AG04450 (cell line): ENCODE results near the gene CABLES1. TPM values are rescaled to one million over a fixed set of nuclear protein-coding genes. Genes with fewer than 3 reads are reported as not detected.
"Not testable (repeated sequence)": the region's sequence is repeated elsewhere in the genome, so short reads cannot be mapped to it uniquely, and the experiment has no call there.

ENCODE experiments used
- CTCF ChIA-PET: fragments of 300-600, 350-600 bp; formaldehyde crosslinking; extraction: SDS; loops from one replicate; lab custom pipeline; 2022; ENCODE audit warnings: antibody characterized with exemption, inconsistent platforms; lab: Charles Lee
- POLR2A ChIA-PET: fragments of 350-600 bp; formaldehyde crosslinking; extraction: SDS; loops from one replicate; lab custom pipeline; 2021; ENCODE audit warnings: antibody characterized with exemption, inconsistent platforms; lab: Yijun Ruan, JAX
- DNase-seq: peaks from one replicate; pipeline ENCODE4 v3.0.0-alpha.2; 2011; ENCODE audit warnings: low read depth, low spot score
- H3K27ac ChIP-seq: one replicate; pipeline ENCODE4 v1.5.1; 2012; ENCODE audit warnings: low read depth, low read length, control low read depth
- H3K27me3 ChIP-seq: one replicate; pipeline ENCODE4 v1.6.0; 2012; ENCODE audit warnings: low read length; ENCODE audit not compliant: control insufficient read depth, insufficient read depth
- H3K4me3 ChIP-seq: 2 replicates; pipeline ENCODE4 v1.5.1; 2011; ENCODE audit warnings: mild to moderate bottlenecking, low read depth, low read length, control low read depth
- H3K9me3 ChIP-seq: 2 replicates; pipeline ENCODE4 v1.5.1; 2012; ENCODE audit warnings: low read length; ENCODE audit not compliant: control insufficient read depth, insufficient read depth
- CTCF ChIP-seq: IDR thresholded peaks from 2 replicates; pipeline ENCODE4 v1.5.1; 2011; ENCODE audit warnings: low read depth, low read length, control low read depth, inconsistent platforms
- polyA plus RNA-seq: library from polyadenylated mRNA; depleted of rRNA; stranded (reverse); fragments of >200 nt; gene quantifications from 2 replicates; pipeline ENCODE4 v1.2.3, GENCODE V29; 2011

CABLES1 gene
- polyA plus RNA-seq, 1 experiment, result 29.6 TPM

GRCh38 chr18:23105581-23106219 lies 29.6 kb upstream of the CABLES1 start:
- H3K27ac ChIP-seq, result no peak overlapping the region
- DNase-seq, result no peak
- H3K9me3 ChIP-seq, result peaks cover 3% of the 10 kb centered on the region; the same call in 1 of the 2 replicates
- no peak overlapping the region for H3K4me3 ChIP-seq
- CTCF ChIA-PET, result interaction anchor here (2.2 kb wide), 1 partner anchor 26 kb away, joined by 7 read pairs; no protein-coding TSS in a partner anchor
- no peaks in the 10 kb centered on the region for H3K27me3 ChIP-seq
- POLR2A ChIA-PET, result interaction anchor here (0.6 to 1.6 kb wide), 2 partner anchors 10 to 82 kb away, joined by 8 to 11 read pairs; no protein-coding TSS in a partner anchor
- no peak for TF ChIP-seq CTCF

GRCh38 chr18:23106575-23106974 lies 28.7 kb upstream of the CABLES1 start:
- CTCF ChIA-PET, result interaction anchor here (2.2 kb wide), 1 partner anchor 25 kb away, joined by 7 read pairs; no protein-coding TSS in a partner anchor
- Histone ChIP-seq H3K9me3 (peaks cover 3% of the 10 kb centered on the region; the same call in 1 of the 2 replicates), H3K4me3 (no peak overlapping the region), H3K27ac (peak overlapping the region; percentile 12), H3K27me3 (no peaks in the 10 kb centered on the region)
- DNase-seq, result peak; percentile 63
- POLR2A ChIA-PET, result interaction anchor here (0.6 to 1.6 kb wide), 2 partner anchors 9 to 83 kb away, joined by 8 to 11 read pairs; no protein-coding TSS in a partner anchor
- TF ChIP-seq CTCF, result no peak

- no peak for DNase-seq
- Histone ChIP-seq H3K27me3 (no peaks in the 10 kb centered on the region), H3K4me3 (no peak overlapping the region), H3K27ac (peak overlapping the region; percentile 12), H3K9me3 (peaks cover 10% of the 10 kb centered on the region)
- ChIA-PET CTCF (interaction anchor here (1.7 to 2.2 kb wide), 2 partner anchors 24 kb away, joined by 5 to 7 read pairs; no protein-coding TSS in a partner anchor), POLR2A (interaction anchor here (0.6 kb wide), 2 partner anchors 29 to 345 kb away, joined by 4 to 6 read pairs; partner anchors contain the start of gene RIOK3)
- no peak for TF ChIP-seq CTCF
These were observed 27.6 kb upstream of the CABLES1 start for GRCh38 chr18:23107718-23108117.

- CTCF ChIA-PET, result interaction anchor here (0.6 to 1.7 kb wide), 2 partner anchors 23 to 277 kb away, joined by 3 to 5 read pairs; no protein-coding TSS in a partner anchor
- Histone ChIP-seq H3K27ac (no peak overlapping the region), H3K4me3 (no peak overlapping the region), H3K9me3 (peaks cover 10% of the 10 kb centered on the region), H3K27me3 (no peaks in the 10 kb centered on the region)
- DNase-seq, result no peak
- TF ChIP-seq CTCF, result no peak
- POLR2A ChIA-PET, result no interaction called here
These were observed 26.8 kb upstream of the CABLES1 start for GRCh38 chr18:23108496-23108895.

- CTCF ChIA-PET, result interaction anchor here (0.6 to 1.7 kb wide), 2 partner anchors 22 to 277 kb away, joined by 3 to 5 read pairs; no protein-coding TSS in a partner anchor
- H3K4me3 ChIP-seq, H3K27ac ChIP-seq, DNase-seq, H3K27me3 ChIP-seq, POLR2A ChIA-PET: not testable (repeated sequence)
- peaks cover 10% of the 10 kb centered on the region for H3K9me3 ChIP-seq
These were observed 26.1 kb upstream of the CABLES1 start for GRCh38 chr18:23109163-23109562.
